Thoracic aorta (tissue), 2 donors: Measurements from ENCODE around the gene PYROXD2. TPM values are rescaled to one million over a fixed set of nuclear protein-coding genes. Genes with fewer than 3 reads are reported as not detected.

Experiments used
- ATAC-seq: fragments of 150-250 bp; one replicate; pipeline ENCODE4 v1.8.0; 2017; ENCODE audit warnings: low read depth; ENCODE audit not compliant: insufficient number of reproducible peaks, low FRiP score
- DNase-seq: peaks from one replicate; pipeline ENCODE4 v3.0.0-alpha.2; 2020; ENCODE audit warnings: low spot score
- H3K27ac ChIP-seq, 2 donors: fragments of 200-600 bp; sonication (generic); 1 replicate in 1 of 2; 2 replicates in 1 of 2; pipeline ENCODE4 v1.5.1; 2016; ENCODE audit warnings: mild to moderate bottlenecking in 2 of 2, moderate library complexity in 2 of 2
- H3K27me3 ChIP-seq: fragments of 200-600 bp; sonication (generic); replicated peaks from 2 replicates; pipeline ENCODE4 v1.6.0; 2016; ENCODE audit warnings: mild to moderate bottlenecking; ENCODE audit not compliant: insufficient read depth
- H3K36me3 ChIP-seq: fragments of 200-600 bp; sonication (generic); one replicate; pipeline ENCODE4 v1.5.1; 2016
- H3K4me1 ChIP-seq, 2 donors: fragments of 200-600 bp; sonication (generic); 1 replicate in 1 of 2; 2 replicates in 1 of 2; pipeline versions ENCODE4 v1.5.1 to v1.6.0; 2016; ENCODE audit warnings: low read depth in 2 of 2, mild to moderate bottlenecking in 1 of 2; ENCODE audit not compliant: control insufficient read depth in 1 of 2
- H3K4me3 ChIP-seq: fragments of 200-600 bp; sonication (generic); 2 replicates; pipeline ENCODE4 v1.5.1; 2016; ENCODE audit warnings: mild to moderate bottlenecking
- H3K9me3 ChIP-seq: fragments of 200-600 bp; sonication (generic); 2 replicates; pipeline ENCODE4 v1.5.1; 2016
- total RNA-seq, 2 donors: library from RNA; depleted of rRNA; stranded (reverse); fragments of >200 nt; gene quantifications; one replicate each; pipeline versions ENCODE4 v1.1.0 to v1.2.3, GENCODE V29; 2016
- TF ChIP-seq, protein P1 (sequence below): fragments of 200-600 bp; sonication (generic); IDR thresholded peaks from one replicate; pipeline ENCODE4 v1.5.1; 2019; ENCODE audit warnings: antibody characterized with exemption

PYROXD2 gene
- total RNA-seq, 2 donors from 2014 or later, result 6.3 to 9.3 TPM

DNA sequence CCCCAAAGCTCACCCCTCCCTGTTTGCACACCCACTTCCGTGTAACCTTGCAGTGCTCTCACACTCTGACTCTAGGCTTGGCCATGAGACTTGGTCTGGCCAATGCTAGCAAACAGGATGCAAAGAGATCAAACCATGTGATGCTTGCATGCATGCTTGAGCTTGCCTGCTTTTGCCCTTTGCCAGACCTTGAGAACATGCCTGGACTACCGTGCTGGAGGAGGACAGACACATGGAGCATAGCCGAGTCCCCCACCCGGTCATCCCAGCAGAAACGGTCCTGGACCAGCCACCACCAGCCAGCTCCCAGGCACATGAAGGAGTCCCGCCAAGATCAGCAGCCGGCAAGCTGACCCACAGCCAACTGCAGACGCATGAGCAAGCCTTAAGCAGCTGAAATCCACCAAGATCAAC lies 23.4 kb downstream of the PYROXD2 start:
- H3K4me3 ChIP-seq, result no peak overlapping the region
- H3K27me3 ChIP-seq, result no peaks in the 10 kb centered on the region
- no peaks in the 10 kb centered on the region for H3K9me3 ChIP-seq
- peak; percentile 55 for ATAC-seq
- H3K4me1 ChIP-seq, result peaks cover 10 to 18% of the 10 kb centered on the region in 2 donors
- no peak overlapping the region for H3K27ac ChIP-seq
- TF ChIP-seq, protein P1, sequence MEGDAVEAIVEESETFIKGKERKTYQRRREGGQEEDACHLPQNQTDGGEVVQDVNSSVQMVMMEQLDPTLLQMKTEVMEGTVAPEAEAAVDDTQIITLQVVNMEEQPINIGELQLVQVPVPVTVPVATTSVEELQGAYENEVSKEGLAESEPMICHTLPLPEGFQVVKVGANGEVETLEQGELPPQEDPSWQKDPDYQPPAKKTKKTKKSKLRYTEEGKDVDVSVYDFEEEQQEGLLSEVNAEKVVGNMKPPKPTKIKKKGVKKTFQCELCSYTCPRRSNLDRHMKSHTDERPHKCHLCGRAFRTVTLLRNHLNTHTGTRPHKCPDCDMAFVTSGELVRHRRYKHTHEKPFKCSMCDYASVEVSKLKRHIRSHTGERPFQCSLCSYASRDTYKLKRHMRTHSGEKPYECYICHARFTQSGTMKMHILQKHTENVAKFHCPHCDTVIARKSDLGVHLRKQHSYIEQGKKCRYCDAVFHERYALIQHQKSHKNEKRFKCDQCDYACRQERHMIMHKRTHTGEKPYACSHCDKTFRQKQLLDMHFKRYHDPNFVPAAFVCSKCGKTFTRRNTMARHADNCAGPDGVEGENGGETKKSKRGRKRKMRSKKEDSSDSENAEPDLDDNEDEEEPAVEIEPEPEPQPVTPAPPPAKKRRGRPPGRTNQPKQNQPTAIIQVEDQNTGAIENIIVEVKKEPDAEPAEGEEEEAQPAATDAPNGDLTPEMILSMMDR, result no peak
- H3K36me3 ChIP-seq, result peaks cover 16% of the 10 kb centered on the region
- no peak for DNase-seq

DNA sequence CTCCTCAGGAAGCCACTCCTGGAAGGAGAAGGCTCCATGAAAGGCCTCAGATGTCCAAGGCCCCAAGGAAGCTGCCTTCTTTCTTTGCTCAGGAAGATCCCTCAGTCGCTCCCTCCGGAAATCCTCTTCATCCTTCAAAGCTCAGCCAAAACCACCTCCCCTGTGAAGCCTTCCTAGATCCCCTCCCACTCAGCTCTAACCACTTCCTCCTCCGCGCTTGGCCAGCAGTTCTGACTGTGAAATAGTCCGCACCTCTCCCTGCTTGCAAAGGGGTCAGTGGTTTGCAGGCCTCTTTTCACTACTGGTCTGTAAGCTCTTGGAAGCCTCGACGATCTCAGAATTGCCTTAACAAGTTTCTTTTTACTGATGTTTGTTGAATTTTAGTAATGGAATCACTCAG lies 23.9 kb downstream of the PYROXD2 start:
- TF ChIP-seq, protein P1, result no peak
- DNase-seq (no peak), ATAC-seq (no peak)
- H3K4me1 ChIP-seq, result peaks cover 10 to 18% of the 10 kb centered on the region in 2 donors
- H3K9me3 ChIP-seq, result no peaks in the 10 kb centered on the region
- no peak overlapping the region for H3K27ac ChIP-seq
- no peaks in the 10 kb centered on the region for H3K27me3 ChIP-seq
- no peak overlapping the region for H3K4me3 ChIP-seq
- peaks cover 16% of the 10 kb centered on the region for H3K36me3 ChIP-seq

DNA sequence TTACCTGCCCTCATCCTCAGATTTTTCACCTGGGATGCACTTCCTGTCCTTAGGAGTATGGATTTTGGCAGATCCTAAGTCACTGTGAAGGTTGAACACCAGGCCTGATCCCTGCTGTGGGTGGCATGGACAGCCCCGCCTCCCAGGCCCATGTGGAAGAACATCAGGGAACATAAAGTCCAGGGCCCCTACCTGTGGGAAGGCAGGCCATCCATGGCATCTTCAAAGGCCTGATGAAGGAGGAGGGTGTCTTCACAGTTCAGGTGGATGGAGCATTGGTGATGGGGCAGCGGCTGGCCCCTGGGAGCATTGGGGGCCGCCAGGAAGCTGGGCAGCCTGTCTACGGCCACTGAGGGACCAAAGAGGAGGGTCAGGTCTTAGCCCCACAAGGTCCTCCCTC lies 24.6 kb downstream of the PYROXD2 start:
- Histone ChIP-seq H3K36me3 (peaks cover 16% of the 10 kb centered on the region), H3K27me3 (no peaks in the 10 kb centered on the region), H3K9me3 (no peaks in the 10 kb centered on the region), H3K27ac (no peak overlapping the region), H3K4me1 (peaks cover 10 to 18% of the 10 kb centered on the region in 2 donors), H3K4me3 (no peak overlapping the region)
- TF ChIP-seq, protein P1, result no peak
- DNase-seq (no peak), ATAC-seq (no peak)

DNA sequence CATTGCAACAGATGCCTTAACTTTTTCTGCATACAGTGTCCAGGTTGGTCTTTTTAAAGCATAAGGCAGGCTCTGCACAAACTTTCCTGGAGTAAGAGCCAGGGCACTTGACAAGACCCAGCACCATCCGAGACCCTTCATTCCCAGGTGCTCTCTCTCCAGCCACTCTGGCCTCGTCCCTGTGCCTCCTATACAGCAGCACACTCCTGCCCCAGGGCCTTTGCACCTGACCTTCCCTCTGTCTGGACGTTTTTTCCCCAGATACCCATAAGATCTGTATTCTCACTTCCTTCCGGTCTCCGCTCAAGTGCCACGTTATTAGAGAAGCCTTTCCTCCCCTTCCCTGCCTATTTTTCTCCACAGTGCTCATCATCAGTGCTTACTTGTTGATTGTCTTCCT lies 25.6 kb downstream of the PYROXD2 start:
- Histone ChIP-seq H3K4me3 (no peak overlapping the region), H3K27me3 (no peaks in the 10 kb centered on the region), H3K27ac (no peak overlapping the region), H3K36me3 (peaks cover 14% of the 10 kb centered on the region), H3K9me3 (no peaks in the 10 kb centered on the region), H3K4me1 (peaks cover 10 to 18% of the 10 kb centered on the region in 2 donors)
- DNase-seq, result no peak
- no peak for ATAC-seq
- TF ChIP-seq, protein P1, result no peak

DNA sequence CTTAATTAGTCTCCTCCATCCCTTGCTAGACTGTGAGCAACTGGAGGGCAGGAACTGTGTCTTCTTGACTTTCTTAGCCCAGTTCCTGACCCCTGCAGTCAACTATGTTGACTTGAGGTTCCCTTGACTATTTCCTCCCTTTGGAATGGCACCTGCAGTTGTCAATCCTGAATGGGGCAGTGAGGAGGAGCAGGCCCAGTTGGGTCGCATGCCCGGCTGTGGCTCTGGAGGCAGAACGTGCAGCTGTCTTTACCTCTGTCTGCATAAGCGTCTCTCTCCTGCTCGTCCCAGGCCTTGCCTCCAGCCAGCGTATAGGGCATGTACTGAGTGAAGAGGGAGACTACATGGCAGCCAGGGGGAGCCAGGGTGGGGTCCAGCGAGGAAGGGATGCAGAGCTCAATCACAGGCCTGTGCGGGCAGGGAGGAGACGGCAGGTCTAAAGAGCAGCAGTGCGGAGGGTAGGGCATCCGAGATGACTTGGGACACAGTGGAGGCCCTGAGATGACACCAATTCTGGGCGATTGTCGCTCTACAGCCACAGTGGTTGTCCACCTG lies 26.8 kb downstream of the PYROXD2 start:
- Histone ChIP-seq H3K4me3 (no peak overlapping the region), H3K27me3 (no peaks in the 10 kb centered on the region), H3K4me1 (peaks cover 10 to 18% of the 10 kb centered on the region in 2 donors), H3K9me3 (no peaks in the 10 kb centered on the region), H3K36me3 (peaks cover 6% of the 10 kb centered on the region), H3K27ac (no peak overlapping the region)
- ATAC-seq (no peak), DNase-seq (no peak)
- TF ChIP-seq, protein P1, result no peak
